ENCODE results near the gene FBXO42.
A peak's percentile ranks its signal among the peaks of the same experiment; 100 is the strongest.
"Not testable (repeated sequence)": the region's sequence is repeated elsewhere in the genome, so short reads cannot be mapped to it uniquely, and the experiment has no call there.

The FBXO42 gene

DNA sequence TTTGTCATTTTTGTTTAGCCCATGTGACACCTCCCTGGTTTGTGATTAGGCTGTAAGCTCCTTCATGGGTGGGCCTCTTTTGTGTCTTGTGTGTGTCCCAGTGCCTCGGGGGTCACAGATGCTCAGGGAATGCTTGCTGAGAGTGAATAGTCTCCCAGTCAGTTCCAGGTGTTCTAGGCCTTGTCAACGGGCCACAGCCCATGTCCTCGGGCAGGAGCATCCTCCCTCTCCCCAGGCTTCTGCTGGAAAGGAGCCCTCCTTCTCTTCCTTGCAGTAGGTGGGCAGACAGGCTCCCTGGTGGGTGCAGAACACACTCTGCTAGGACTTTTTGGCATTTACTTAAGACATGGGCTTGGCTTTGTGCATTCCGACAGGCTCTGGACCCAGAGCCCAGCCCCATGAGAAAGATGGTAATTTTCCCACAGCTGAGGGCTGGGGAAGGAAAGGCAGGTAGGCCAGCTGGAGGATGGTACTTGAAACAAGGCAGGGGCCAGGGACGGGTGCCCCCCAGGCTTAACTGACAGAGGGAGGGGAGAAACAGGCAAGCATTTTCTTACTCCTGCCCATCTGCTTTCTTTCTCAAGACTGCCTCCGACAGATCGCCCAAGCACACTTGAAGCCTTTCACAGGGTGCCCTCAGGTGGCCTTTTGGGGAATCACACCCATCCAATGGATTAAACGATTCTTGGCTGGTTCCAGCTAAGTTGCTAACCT is 108.2 kb downstream of the FBXO42 start:
- peak; percentile 85 for DNase-seq (ENCODE audit: low read depth)

DNA sequence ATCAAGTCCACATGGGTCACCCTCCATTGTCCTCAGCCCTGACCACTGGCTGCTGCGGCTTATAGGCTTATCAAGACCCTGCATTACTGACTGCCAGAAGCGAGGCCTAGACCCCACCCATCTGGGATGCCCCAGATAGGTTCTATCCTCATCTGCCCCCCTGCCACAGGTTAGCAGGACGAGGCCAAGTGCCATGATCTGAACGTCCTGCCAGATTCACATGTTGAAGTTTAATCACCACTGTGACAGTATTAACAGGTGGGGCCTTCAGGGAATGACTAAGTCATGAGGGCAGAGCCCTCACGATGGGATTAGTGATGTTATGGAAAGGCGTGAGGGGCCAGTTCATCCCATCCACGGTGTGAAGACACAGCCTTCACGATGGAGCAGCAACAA is 109.1 kb downstream of the FBXO42 start:
- no peak for DNase-seq (ENCODE audit: low read depth)

DNA sequence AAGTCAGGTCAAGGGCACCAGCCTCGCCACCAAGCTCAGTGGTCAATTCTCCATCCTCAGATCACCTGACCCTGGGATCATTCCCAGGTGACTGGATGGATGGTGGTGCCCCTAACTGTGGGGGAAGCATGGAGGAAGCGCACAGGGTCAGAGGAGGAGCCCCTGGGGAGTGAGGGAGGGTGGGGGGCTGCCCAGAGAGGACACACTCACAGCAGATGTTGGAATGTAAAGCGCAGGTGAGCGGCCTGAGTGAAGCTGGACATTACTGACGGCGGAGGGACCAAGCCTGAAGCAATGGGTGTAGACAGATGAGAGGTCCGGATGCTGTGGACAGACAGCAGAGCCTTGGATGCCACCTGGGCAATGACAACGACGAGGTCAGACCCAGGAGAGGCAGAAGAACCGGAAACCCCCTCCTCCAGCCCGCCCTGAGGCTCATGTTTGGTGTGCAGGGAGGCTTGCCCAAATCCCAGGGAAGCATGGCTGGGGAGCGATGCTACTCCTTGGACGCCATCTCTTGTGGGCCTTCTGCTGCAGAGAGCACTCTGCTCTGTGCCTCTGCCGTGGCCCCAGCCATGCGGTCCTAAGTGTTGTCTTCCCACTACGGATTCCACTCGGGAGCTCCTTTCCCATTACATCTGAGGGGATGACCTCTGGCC is 109.6 kb downstream of the FBXO42 start:
- no peak for DNase-seq (ENCODE audit: low read depth)

DNA sequence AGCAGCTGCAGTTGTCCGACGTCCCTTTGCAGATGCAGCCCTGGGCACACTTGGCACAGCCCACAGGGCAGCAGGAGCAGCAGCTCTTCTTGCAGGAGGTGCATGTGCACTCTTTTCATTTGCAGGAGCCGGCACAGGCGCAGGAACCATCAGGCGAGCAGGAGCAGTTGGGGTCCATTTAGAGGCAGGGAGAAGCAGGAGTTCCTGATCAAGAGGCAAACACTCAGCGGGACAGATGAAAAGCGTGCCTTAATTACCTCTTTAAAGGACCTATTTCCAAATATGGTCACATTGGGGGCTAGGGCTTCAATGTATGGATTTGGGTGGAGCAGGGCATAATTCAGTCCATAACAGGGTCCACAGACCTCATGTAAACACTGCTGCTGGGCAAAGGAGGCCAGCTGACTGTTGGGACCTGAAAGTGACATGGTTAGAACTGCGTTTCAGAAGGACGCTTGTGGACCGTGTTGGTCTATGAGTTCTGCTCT is 111.0 kb downstream of the FBXO42 start:
- no peak for DNase-seq (ENCODE audit: low read depth)

DNA sequence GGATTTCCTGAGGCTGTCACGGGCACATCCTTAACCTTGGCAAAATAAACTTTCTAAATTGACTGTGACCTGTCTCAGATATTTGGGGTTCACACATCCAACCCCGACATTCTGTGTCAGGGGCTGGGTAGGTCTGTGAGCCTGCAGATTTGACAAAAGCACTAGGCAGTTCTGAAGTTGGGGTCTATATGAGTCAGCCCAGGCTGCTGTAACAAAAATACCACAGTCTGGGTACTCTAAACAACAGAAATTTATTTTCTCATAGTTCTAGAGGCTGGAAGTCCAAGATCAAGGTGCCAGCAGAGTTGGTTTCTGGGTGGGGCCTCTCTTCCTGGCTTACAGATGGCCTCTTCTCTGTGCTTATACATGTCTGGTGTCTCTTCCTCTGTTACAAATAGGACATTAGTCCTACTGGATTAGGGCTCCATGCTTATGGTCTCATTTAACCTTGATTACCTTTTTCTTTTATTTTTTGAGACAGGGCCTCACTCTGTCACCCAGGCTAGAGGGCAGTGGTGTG is 112.2 kb downstream of the FBXO42 start:
- DNase-seq (ENCODE audit: low read depth) = no peak

DNA sequence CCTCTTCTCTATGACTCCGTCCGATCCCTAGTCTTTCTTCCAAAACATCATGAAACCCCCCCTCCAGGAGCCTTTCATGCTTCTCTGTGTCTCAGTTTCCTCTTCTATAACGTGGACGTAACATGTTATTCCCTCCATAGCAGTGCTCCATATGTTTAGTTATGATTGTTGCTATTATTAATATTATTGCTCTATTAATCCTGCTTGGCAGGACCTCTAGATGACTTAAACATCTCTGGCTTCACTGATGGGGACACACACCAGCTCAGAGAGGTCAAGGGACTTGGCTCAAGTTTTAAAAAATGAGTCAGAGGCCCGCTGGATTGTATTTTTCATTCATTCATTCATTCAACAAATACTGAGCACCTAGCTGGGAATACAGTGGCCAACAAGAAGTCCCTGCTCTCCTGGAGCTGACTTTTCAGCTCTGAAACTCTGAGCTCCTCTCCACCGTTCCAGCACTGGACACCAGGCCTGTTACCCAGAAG is 114.9 kb downstream of the FBXO42 start:
- DNase-seq (ENCODE audit: low read depth) = peak; percentile 34

DNA sequence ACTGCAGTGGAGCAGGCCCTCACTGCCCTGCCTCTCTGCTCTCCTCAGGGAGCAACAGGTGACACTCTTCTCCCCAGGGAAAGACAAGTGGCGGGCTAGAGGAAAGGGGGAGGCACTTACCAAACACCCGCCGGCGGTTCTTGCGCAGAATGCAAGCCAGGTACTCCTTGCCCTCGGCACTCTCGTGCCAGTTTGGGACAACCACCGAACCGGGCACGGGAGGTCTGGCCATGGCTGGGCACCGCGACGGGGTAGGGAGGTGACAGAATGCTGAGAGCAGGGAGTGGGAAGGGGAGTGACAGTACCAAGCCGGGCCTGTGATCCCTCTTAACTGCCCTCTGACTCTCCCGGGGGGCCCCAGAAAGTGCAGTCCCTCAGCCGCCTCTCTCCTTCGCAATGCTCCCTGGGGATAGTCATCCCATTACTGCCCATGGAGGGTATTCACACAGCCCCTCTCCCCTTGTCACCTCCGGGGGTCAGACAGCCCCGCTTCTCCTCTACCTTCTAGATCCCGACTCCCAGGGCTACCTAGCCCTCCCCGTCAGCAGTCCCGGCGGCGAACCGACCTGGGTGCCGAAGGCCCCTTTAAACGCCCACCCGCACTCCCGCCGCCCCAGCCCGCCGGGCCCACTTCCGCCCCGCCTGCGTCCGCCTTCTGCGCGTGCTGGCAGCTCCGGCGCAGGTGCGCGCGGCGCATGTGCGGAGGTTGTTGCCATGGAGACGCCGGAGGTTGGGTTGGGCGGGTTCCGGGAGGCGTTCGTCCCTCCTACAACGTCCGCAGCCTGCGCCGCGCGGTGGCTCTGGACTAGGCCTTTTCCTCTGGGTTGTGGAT is 115.6 kb downstream of the FBXO42 start, which contains the start of gene CPLANE2:
TSS of gene CPLANE2 (minus strand) at position 673 of the 832 bp plus-strand sequence. CDS start at position 232, 441 bp downstream.
- DNase-seq (ENCODE audit: low read depth) = peak; percentile 94

DNA sequence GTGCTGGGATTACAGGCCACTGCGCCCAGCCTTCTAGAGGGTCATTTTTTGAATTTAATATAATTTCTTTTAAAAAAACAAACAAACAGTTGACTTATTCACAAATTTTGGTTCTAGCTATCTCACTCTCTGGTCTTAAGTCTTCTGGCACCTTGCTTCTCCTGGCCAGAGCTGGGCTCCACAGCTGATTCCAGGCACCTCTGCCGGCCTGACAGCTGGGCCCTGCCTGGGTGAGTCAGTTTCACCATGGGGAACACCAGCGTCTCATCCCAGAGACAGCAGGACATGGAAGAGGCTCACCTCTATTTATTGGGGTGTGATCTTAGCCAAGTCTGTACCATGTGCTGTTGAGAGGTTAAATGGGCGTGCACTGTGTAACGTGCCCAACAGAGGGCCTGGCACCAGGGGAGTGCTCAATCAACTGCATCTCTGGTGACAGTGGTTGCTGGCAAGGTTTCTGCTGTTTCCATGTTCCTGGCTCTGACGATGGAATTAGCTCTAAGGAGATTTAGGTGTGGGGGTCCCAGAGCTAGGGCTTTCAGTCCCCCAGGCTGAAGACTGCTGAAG is 116.3 kb downstream of the FBXO42 start:
- peak; percentile 51 for DNase-seq (ENCODE audit: low read depth)

DNA sequence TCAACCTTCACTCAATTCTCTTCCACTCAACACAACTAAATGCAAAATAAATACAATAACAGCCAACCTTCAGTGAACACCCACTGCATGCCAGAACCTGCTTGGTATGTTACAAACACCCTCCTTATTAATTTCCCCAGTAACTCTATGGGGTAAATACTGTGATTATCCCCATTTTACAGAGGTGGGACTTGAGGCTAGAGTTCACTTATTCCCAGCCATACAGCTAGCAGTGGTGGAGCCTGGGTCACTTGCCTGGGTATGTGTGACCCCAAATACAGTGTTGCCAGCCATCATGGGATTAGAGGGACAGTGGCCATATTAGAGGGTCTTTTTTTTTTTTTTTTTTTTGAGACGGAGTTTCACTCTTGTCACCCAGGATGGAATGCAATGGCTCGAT is 116.9 kb downstream of the FBXO42 start:
- no peak for DNase-seq (ENCODE audit: low read depth)

DNA sequence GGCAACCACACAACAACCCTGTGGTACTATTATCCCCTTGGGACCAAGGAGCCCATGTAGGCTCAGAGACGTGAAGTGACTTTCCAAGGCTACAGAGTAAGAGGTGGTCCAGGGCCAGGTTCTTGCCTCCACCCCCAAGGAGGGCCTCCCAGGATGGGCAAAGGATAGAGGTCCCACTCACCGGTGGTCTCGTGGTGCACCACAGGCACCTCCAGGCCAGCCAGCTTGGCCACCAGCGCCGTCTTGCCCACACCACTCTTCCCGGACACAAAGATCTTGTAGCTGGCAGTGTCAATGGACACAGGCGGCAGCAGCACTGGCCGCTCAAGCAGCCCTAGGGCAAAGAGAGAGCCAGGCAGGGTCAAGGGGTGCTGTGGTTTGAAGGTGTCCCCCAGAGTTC is 118.8 kb downstream of the FBXO42 start:
- DNase-seq (ENCODE audit: low read depth) = no peak

DNA sequence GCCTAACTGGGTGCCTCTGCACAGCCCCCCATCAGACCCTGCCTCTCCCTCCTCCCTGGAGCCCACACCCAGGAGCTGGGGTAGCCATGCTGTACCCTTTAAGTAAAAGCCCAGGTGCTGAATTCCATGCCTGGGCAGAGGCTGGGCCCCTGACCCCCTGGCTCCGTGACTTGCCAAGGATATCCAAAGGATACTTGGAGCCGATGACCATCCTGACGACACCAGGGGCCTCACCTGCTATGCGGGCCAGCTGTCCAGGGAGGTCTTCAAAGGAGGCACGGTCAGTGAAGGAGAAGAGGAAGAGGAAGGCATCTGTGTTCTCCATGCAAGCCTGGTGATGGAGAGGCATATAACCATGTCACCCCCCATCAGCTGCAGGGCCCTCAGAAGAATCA is 120.0 kb downstream of the FBXO42 start:
- no peak for DNase-seq (ENCODE audit: low read depth)

DNA sequence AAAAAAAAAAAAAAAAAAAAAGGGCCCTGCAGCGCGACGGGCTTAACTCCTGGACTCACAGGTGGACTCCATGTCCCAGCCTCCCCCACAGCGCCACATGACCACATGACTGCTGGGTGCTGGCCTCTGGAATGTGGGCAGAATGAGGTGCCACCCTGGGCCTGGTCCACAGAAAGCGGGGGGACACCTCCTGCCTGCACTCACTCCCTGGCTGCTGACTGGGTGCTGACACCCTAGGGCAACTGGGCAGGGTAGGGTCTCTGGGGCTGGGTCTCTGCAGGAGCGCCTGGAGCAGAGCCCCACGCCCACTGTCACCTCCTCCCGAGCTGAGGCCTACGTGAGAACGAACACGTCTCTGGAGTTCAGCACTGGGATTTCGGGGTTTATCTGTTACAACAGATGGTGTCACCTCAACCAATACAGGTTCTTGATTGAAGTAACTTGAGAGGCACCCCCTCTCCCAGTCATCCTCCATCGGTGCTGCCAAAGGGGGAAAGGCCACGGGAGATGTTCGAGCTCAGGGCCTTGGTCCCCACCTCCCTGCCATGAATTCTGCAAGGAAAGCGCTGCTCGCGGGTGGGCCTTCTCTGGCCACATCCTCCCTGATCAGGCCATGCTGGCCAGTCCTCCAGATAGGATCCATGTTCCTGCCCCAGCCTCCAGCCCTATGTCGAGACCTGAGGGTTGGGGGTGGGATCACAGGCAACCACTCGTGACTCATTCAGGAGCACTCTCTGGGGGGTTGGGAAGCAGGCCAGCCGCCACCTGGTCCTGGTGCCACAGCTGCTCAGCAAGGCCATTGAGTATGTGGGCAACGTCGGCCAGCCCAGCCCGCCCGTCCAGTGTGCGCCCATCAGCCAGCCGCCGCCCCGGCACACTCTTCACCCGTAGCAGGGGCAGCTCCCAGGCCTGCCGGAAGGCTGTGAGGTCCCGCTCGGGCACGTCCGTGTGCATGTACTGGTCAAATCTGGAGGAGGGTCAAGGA is 120.7 kb downstream of the FBXO42 start:
- no peak for DNase-seq (ENCODE audit: low read depth)

DNA sequence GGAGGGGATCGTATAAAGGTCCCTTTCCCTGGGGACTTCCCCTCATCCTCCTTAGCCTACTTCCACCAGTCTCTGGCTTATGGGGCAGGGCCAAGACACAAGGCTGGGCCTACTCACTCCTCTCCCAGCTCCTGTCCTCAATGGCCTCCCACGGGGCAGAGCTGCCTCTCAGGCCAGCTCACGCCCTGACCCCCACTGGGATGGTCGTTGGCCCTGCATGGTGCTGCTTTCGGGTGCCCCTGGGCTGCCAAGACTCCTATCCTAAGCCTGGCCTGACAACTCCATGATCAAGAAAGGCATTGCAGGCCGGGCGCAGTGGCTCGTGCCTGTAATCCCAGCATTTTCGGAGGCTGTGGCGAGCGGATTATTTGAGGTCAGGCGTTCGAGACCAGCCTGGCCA is 121.5 kb downstream of the FBXO42 start:
- no peak for DNase-seq (ENCODE audit: low read depth)

DNA sequence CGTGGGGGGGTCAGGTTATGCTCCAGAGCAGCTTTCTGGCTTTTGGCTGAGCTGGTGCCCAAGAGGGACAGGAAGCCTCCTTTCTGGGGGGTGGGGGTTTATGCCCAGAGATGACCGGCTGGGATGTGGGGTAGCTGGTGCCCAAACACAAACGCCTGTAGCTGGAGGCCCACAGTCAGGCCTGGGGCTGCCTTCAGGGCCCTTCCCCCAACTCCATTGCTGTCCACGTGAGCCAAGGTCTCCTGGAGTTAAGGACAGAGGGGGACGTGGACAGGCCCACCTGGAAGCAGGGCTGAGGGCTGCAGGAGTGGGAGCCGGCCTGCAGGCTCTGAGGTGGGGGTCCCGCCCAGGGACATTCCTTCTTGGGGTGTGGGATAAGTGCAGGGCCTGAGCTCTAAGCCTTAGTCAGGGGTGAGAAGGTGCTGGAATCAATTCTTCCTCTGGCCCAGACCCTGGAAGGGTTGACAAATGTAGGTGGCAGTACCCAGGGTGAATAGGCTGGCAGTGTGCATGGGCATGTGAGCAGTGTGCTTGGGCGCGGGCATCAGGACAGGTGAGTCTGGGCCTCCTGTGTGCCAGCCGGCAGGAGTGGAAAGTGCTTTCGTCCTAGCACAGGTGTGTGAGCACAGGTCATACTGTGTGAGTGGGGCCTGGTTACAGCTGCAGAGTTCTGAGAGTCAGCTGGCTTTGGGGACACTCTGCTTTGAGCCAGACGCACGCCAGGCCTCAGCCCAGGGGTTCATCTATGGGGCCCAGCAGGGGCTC is 122.1 kb downstream of the FBXO42 start:
- no peak for DNase-seq (ENCODE audit: low read depth)

DNA sequence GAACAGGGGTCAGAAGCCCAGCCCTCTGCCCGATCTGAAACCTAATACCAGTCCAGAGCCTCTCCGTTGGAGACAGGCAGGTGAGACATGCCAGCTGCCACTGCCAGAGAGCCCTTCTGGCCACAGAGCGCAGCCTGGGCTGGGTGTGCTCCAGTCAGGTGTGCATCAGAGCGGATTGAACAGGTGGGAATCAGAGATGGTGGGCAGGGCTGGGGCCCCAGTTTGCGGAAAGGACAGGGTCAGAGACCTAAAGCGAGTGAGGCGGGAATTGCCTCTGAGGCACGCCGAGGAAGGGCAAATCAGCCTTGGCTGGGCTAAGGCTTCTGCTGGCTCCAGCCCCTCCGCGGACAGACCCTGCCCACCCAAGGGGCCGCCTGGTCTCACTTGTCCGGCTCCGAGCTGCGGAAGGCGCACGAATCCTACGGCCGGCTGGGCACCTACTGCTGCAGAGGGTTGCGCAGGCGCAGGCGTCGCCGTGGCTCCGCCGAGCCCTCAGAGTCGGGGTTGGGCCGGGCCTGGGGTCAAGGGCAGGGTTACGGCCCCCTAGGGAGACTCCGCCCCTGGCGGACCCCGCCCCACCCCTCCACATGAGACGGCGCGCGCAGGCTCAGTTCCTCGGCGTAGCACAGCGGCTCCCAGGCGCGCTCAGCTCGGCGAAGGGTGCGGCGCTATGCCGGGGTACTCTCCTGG is 125.6 kb downstream of the FBXO42 start:
- no peak for DNase-seq (ENCODE audit: low read depth)

DNA sequence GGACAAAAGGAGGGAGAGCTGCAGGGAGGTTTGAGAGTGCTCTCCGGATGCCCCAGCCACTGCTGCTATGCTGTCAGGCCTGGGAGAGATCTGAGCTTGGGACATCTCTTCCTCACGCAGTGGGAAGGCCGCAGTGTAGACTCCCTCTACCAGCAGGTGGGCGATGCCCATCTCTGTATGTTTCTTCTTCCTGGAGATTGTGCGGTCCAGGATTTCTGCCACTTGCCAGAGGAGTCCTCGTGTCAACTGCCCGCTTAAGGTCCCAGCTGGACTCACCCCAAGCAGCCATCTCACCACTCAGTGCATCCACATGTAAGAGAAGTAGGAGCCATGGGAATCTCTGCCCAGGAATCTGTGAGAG is 126.2 kb downstream of the FBXO42 start:
- no peak for DNase-seq (ENCODE audit: low read depth)

DNA sequence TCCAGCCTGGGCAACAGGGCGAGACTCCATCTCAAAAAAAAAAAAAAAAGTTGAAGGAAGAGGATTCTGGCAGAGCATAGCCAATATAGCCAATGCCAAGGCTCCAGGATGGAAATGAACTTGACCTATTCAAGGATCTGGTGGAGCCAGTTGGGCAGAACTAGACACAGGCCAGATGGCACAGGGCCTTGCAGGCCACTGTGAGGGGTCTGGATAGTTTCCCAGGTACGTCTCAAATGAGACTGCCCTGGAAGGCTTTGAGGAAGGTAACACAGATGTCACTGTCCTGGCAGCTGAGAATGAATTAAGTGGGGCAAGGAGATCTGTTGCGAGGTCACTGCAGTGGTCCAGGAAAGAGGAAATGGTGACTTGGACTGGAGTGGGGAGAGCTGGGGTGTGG is 127.8 kb downstream of the FBXO42 start:
- DNase-seq (ENCODE audit: low read depth) = no peak

DNA sequence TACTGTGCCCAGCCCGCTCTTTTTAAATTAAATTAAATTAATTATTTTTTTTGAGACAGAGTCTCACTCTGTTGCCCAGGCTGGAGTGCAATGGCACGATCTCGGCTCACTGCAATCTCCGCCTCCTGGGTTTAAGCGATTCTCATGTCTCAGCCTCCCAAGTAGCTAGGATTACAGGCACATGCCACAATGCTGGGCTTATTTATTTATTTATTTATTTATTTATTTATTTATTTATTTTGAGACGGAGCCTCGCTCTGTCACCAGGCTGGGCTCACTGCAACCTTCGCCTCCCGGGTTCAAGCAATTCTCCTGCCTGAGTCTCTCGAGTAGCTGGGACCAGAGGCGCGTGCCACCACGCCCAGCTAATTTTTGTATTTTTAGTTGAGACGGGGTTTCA is 129.6 kb downstream of the FBXO42 start:
- not testable (repeated sequence) for DNase-seq (ENCODE audit: low read depth)

DNA sequence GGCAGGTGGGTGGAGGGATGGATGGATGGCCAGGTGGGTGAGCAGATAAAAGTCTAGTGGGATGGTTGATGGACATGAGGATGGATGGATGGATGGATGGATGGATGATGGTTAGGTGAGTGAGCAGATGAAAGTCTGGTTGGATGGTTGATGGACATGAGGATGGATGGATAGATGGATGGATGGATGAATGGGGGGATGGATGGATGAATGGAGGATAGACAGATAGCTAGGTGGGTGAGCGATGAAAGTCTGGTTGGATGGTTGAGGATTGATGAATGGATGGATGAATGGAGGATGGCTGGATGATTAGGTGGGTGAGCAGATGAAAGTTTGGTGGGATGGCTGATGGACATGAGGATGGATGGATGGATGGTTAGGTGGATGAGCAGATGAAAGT is 130.8 kb downstream of the FBXO42 start:
- no peak for DNase-seq (ENCODE audit: low read depth)

Measured in ELR (cell line).